CD4-positive, alpha-beta memory T cell (primary cell): ENCODE data around the gene GTF3C6. TPM values are rescaled to one million over a fixed set of nuclear protein-coding genes. Genes with fewer than 3 reads are reported as not detected.

Experiments
- CTCF ChIA-PET: fragments of 350-600 bp; sonication (Branson Sonifier 250); formaldehyde crosslinking; loops from one replicate; lab custom pipeline; 2021; ENCODE audit warnings: inconsistent platforms; ENCODE audit not compliant: partially characterized antibody; lab: Charles Lee
- POLR2A ChIA-PET: fragments of 350-600 bp; sonication (Branson Sonifier 250); formaldehyde crosslinking; loops from one replicate; lab custom pipeline; 2021; ENCODE audit not compliant: partially characterized antibody; lab: Charles Lee
- DNase-seq, 5 donors: peaks; one replicate each; pipeline versions ENCODE4 v3.0.0 to v3.0.0-alpha.2; 2020 to 2022; ENCODE audit warnings: mixed read lengths in 1 of 5
- H3K27ac ChIP-seq: one replicate; pipeline ENCODE4 v1.7.0; 2013; ENCODE audit warnings: low read depth, low read length
- H3K27me3 ChIP-seq: 2 replicates; pipeline ENCODE4 v1.7.0; 2013; ENCODE audit warnings: mild to moderate bottlenecking, low read length, moderate library complexity; ENCODE audit not compliant: insufficient read depth
- H3K36me3 ChIP-seq: 2 replicates; pipeline ENCODE4 v1.7.0; 2013; ENCODE audit warnings: mild to moderate bottlenecking, low read length, moderate library complexity; ENCODE audit not compliant: insufficient read depth
- H3K4me1 ChIP-seq: 2 replicates; pipeline ENCODE4 v1.7.0; 2013; ENCODE audit warnings: mild to moderate bottlenecking, low read length, moderate library complexity; ENCODE audit not compliant: insufficient read depth
- H3K4me3 ChIP-seq, 2 donors: one replicate each; pipeline ENCODE4 v1.7.0; 2013; ENCODE audit warnings: low read length in 2 of 2, mild to moderate bottlenecking in 1 of 2
- H3K9me3 ChIP-seq, 2 donors: one replicate each; pipeline ENCODE4 v1.7.0; 2013; ENCODE audit warnings: low read length in 2 of 2, control low read depth in 1 of 2; ENCODE audit not compliant: control insufficient read depth in 1 of 2
- H3K27ac Mint-ChIP-seq, 7 donors: one replicate each; pipeline ENCODE4 v1.8.0; 2020 to 2021; ENCODE audit warnings: mixed read lengths in 7 of 7, mild to moderate bottlenecking in 6 of 7, inconsistent platforms in 3 of 7, moderate library complexity in 3 of 7
- H3K27me3 Mint-ChIP-seq, 2 donors: one replicate each; pipeline ENCODE4 v1.8.0; 2020 to 2021; ENCODE audit warnings: mixed read lengths in 2 of 2
- H3K36me3 Mint-ChIP-seq, 2 donors: one replicate each; pipeline ENCODE4 v1.8.0; 2020 to 2021; ENCODE audit warnings: mixed read lengths in 2 of 2, inconsistent platforms in 1 of 2, mild to moderate bottlenecking in 1 of 2
- H3K4me1 Mint-ChIP-seq, 4 donors: one replicate each; pipeline ENCODE4 v1.8.0; 2020 to 2021; ENCODE audit warnings: mixed read lengths in 4 of 4, mild to moderate bottlenecking in 1 of 4
- H3K4me3 Mint-ChIP-seq, 8 donors: one replicate each; pipeline ENCODE4 v1.8.0; 2020 to 2021; ENCODE audit warnings: mixed read lengths in 8 of 8, mild to moderate bottlenecking in 7 of 8, moderate library complexity in 6 of 8, inconsistent platforms in 3 of 8
- H3K9me3 Mint-ChIP-seq, 8 donors: one replicate each; pipeline ENCODE4 v1.8.0; 2020 to 2021; ENCODE audit warnings: mixed read lengths in 8 of 8, mild to moderate bottlenecking in 5 of 8, inconsistent platforms in 3 of 8, moderate library complexity in 1 of 8
- intact Hi-C: fragments of 100-400 bp; cut with micrococcal nuclease; formaldehyde crosslinking; loops from one replicate; pipeline ENCODE4 v1.15.1; 2023
- polyA plus RNA-seq, 2 donors: library from polyadenylated mRNA; unstranded; fragments of 300-500 nt; fragmentation: Illumina TruSeq; gene quantifications; one replicate each; pipeline ENCODE4 v1.2.3, GENCODE V29; 2021
- total RNA-seq, 2 experiments: library from RNA; stranded (reverse); gene quantifications; one replicate each; pipeline ENCODE4 v1.2.3, GENCODE V29; 2021

GTF3C6 gene
- total and polyA plus RNA-seq, 4 experiments from 2014 or later, result 28.9 to 147 (median 74.4) TPM

GRCh38 chr6:110990840-110991576, 32.5 kb downstream of the GTF3C6 start:
- Histone ChIP-seq H3K27ac (no peak overlapping the region), H3K4me3 (no peak overlapping the region), H3K4me1 (no peaks in the 10 kb centered on the region), H3K9me3 (no peaks in the 10 kb centered on the region), H3K27me3 (no peaks in the 10 kb centered on the region), H3K36me3 (peaks cover 19% of the 10 kb centered on the region)
- Mint-ChIP-seq H3K4me1 (peaks cover 0 to 12% (median 5%) of the 10 kb centered on the region in 4 donors), H3K36me3 (peaks cover 32 to 52% of the 10 kb centered on the region in 2 donors), H3K27ac (peak overlapping the region in 2 of 7 donors; percentile 57 to 59), H3K9me3 (no peaks in the 10 kb centered on the region), H3K27me3 (no peaks in the 10 kb centered on the region), H3K4me3 (no peak overlapping the region)
- ChIA-PET POLR2A (no interaction called here), CTCF (interaction anchor here (0.7 to 1.1 kb wide), 2 partner anchors 8 to 15 kb away, joined by 3 read pairs; no protein-coding TSS in a partner anchor)
- no peak for DNase-seq
- intact Hi-C loops, result no loop called here

GRCh38 chr6:110996691-110997090, 38.2 kb downstream of the GTF3C6 start:
- POLR2A ChIA-PET, result no interaction called here

GRCh38 chr6:110999634-111000270, 41.2 kb downstream of the GTF3C6 start:
- Histone ChIP-seq H3K27ac (no peak overlapping the region), H3K9me3 (no peaks in the 10 kb centered on the region), H3K4me1 (no peaks in the 10 kb centered on the region), H3K4me3 (no peak overlapping the region), H3K27me3 (no peaks in the 10 kb centered on the region), H3K36me3 (peaks cover 28% of the 10 kb centered on the region)
- POLR2A ChIA-PET, result interaction anchor here (0.7 kb wide), 1 partner anchor 125 kb away, joined by 3 read pairs; the partner anchor contains the start of gene AMD1
- H3K36me3 Mint-ChIP-seq, result peaks cover 44 to 73% of the 10 kb centered on the region in 2 donors
- H3K4me1 Mint-ChIP-seq, result peaks cover 0 to 4% (median 1%) of the 10 kb centered on the region in 4 donors
- CTCF ChIA-PET, result interaction anchor here (0.8 to 2.9 kb wide), 6 partner anchors 9 to 472 kb away, joined by 3 to 21 read pairs (median 7); no protein-coding TSS in a partner anchor
- H3K27ac Mint-ChIP-seq, result peak overlapping the region in 2 of 7 donors; percentile 27 to 51
- intact Hi-C loops, result loop anchor here (1.0 kb wide), 2 partner anchors 317 to 471 kb away; no protein-coding TSS in a partner anchor
- peak in 4 of 5 donors; percentile 21 to 35 (median 25) for DNase-seq
- no peak overlapping the region for H3K4me3 Mint-ChIP-seq
- no peaks in the 10 kb centered on the region for H3K9me3 Mint-ChIP-seq
- no peaks in the 10 kb centered on the region for H3K27me3 Mint-ChIP-seq

More at GRCh38 chr6:110996691-110997090, 38.2 kb downstream of the GTF3C6 start:
- Histone ChIP-seq H3K27ac (no peak overlapping the region), H3K27me3 (no peaks in the 10 kb centered on the region), H3K4me1 (no peaks in the 10 kb centered on the region), H3K4me3 (no peak overlapping the region), H3K36me3 (peaks cover 24% of the 10 kb centered on the region), H3K9me3 (no peaks in the 10 kb centered on the region)
- no peaks in the 10 kb centered on the region for H3K9me3 Mint-ChIP-seq
- no peak for DNase-seq
- H3K27me3 Mint-ChIP-seq, result no peaks in the 10 kb centered on the region
- CTCF ChIA-PET, result no interaction called here
- H3K36me3 Mint-ChIP-seq, result peaks cover 36 to 70% of the 10 kb centered on the region in 2 donors
- no peak overlapping the region for H3K4me3 Mint-ChIP-seq
- H3K27ac Mint-ChIP-seq, result peak overlapping the region in 2 of 7 donors; percentile 37 to 42
- intact Hi-C loops, result no loop called here
- H3K4me1 Mint-ChIP-seq, result peaks cover 0 to 4% (median 1%) of the 10 kb centered on the region in 4 donors

- Mint-ChIP-seq H3K4me1 (peaks cover 0 to 3% (median 1%) of the 10 kb centered on the region in 4 donors), H3K27ac (peak overlapping the region in 1 of 7 donors; percentile 41), H3K27me3 (no peaks in the 10 kb centered on the region), H3K36me3 (peaks cover 33 to 64% of the 10 kb centered on the region in 2 donors), H3K9me3 (no peaks in the 10 kb centered on the region), H3K4me3 (no peak overlapping the region)
- peaks cover 27% of the 10 kb centered on the region for H3K36me3 ChIP-seq
- CTCF ChIA-PET, result interaction anchor here (1.4 to 1.8 kb wide), 2 partner anchors 9 to 320 kb away, joined by 6 to 17 read pairs; no protein-coding TSS in a partner anchor
- no peaks in the 10 kb centered on the region for H3K4me1 ChIP-seq
- no peaks in the 10 kb centered on the region for H3K9me3 ChIP-seq
- H3K4me3 ChIP-seq, result no peak overlapping the region
- no peaks in the 10 kb centered on the region for H3K27me3 ChIP-seq
- no peak for DNase-seq
- no peak overlapping the region for H3K27ac ChIP-seq
- intact Hi-C loops, result no loop called here
- POLR2A ChIA-PET, result no interaction called here
Observed at GRCh38 chr6:111002350-111002749, 43.8 kb downstream of the GTF3C6 start.

GRCh38 chr6:111011360-111012142, 53.0 kb downstream of the GTF3C6 start:
- Mint-ChIP-seq H3K9me3 (no peaks in the 10 kb centered on the region), H3K4me1 (peaks cover 0 to 5% (median 4%) of the 10 kb centered on the region in 4 donors), H3K36me3 (peaks cover 36 to 51% of the 10 kb centered on the region in 2 donors), H3K27me3 (no peaks in the 10 kb centered on the region), H3K27ac (peak overlapping the region in 4 of 7 donors; percentile 0 to 17 (median 4)), H3K4me3 (no peak overlapping the region)
- Histone ChIP-seq H3K9me3 (no peaks in the 10 kb centered on the region), H3K27ac (no peak overlapping the region), H3K4me1 (no peaks in the 10 kb centered on the region), H3K36me3 (peaks cover 25% of the 10 kb centered on the region), H3K27me3 (no peaks in the 10 kb centered on the region), H3K4me3 (no peak overlapping the region)
- POLR2A ChIA-PET, result interaction anchor here (1.2 kb wide), 1 partner anchor 29 kb away, joined by 4 read pairs; the partner anchor contains the start of gene RPF2
- CTCF ChIA-PET, result interaction anchor here (0.7 to 3.9 kb wide), 29 partner anchors 8 to 1152 kb away, joined by 3 to 64 read pairs (median 4); partner anchors contain the start of gene RPF2
- DNase-seq, result peak in 4 of 5 donors; percentile 26 to 43 (median 35)
- intact Hi-C loops, result loop anchor here (1.0 kb wide), 2 partner anchors 199 to 1032 kb away; no protein-coding TSS in a partner anchor

- ChIA-PET CTCF (interaction anchor here (0.6 to 3.9 kb wide), 17 partner anchors 10 to 1254 kb away, joined by 3 to 64 read pairs (median 4); partner anchors contain the start of gene RPF2), POLR2A (no interaction called here)
- H3K4me1 ChIP-seq, result no peaks in the 10 kb centered on the region
- Mint-ChIP-seq H3K4me1 (peaks cover 0 to 5% (median 4%) of the 10 kb centered on the region in 4 donors), H3K27me3 (no peaks in the 10 kb centered on the region), H3K27ac (no peak overlapping the region), H3K36me3 (peaks cover 36 to 49% of the 10 kb centered on the region in 2 donors), H3K4me3 (no peak overlapping the region), H3K9me3 (no peaks in the 10 kb centered on the region)
- H3K27me3 ChIP-seq, result no peaks in the 10 kb centered on the region
- H3K27ac ChIP-seq, result no peak overlapping the region
- H3K36me3 ChIP-seq, result peaks cover 25% of the 10 kb centered on the region
- H3K4me3 ChIP-seq, result no peak overlapping the region
- intact Hi-C loops, result no loop called here
- DNase-seq, result no peak
- no peaks in the 10 kb centered on the region for H3K9me3 ChIP-seq
Observed at GRCh38 chr6:111012143-111012452, 53.6 kb downstream of the GTF3C6 start.
